ENCODE results near the gene BRPF1. TPM values are rescaled to one million over a fixed set of nuclear protein-coding genes. Genes with fewer than 3 reads are reported as not detected.

BRPF1 gene
- total and polyA plus RNA-seq, 2 experiments from 2014 or later, result 10.4 to 18.3 TPM

GRCh38 chr3:9688961-9689360 is 42.6 kb upstream of the BRPF1 start:
- in situ Hi-C loops (cut with MboI), result no loop called here
- no peaks in the 10 kb centered on the region for H3K4me1 ChIP-seq (ENCODE audit: insufficient read depth)
- 80 to 81% methylated on average over 5 of the region's 5 CpGs for WGBS, 2 experiments (ENCODE audit: low coverage in 1 of 2, low lambda C conversion rate in 2 of 2, missing lambda C conversion rate in 2 of 2)
- H3K4me3 ChIP-seq, result no peak overlapping the region
- H2AFZ ChIP-seq, result no peak overlapping the region
- H3K36me3 ChIP-seq (ENCODE audit: low read depth), result peaks cover 10% of the 10 kb centered on the region; the same call in 1 of the 2 replicates
- H3K9ac ChIP-seq, result no peak overlapping the region
- DNase-seq, result no peak
- no peaks in the 10 kb centered on the region for H4K20me1 ChIP-seq (ENCODE audit: insufficient read depth)
- TF ChIP-seq EZH2phosphoT487 (IDR thresholded peaks at IDR 0.05; ENCODE audit: insufficient read depth, low read depth) (no peak), EZH2 (IDR thresholded peaks at IDR 0.05; ENCODE audit: insufficient read depth, poor library complexity, severe bottlenecking) (no peak)
- no peaks in the 10 kb centered on the region for H3F3A ChIP-seq (ENCODE audit: insufficient read depth)
- no peaks in the 10 kb centered on the region for H3K27me3 ChIP-seq (replicated peaks; ENCODE audit: insufficient read depth)
- H3K79me2 ChIP-seq (ENCODE audit: insufficient read depth), result no peaks in the 10 kb centered on the region
- H3K9me3 ChIP-seq (ENCODE audit: low read depth), result no peaks in the 10 kb centered on the region
- H3K9me2 ChIP-seq (ENCODE audit: insufficient read depth), result no peaks in the 10 kb centered on the region
- no peak overlapping the region for H3K4me2 ChIP-seq (ENCODE audit: unreplicated experiment)
- no peak overlapping the region for H3K27ac ChIP-seq

- Histone ChIP-seq H3K79me2 (ENCODE audit: insufficient read depth) (no peaks in the 10 kb centered on the region), H3K4me1 (ENCODE audit: insufficient read depth) (no peaks in the 10 kb centered on the region), H3F3A (ENCODE audit: insufficient read depth) (no peaks in the 10 kb centered on the region), H3K9me2 (ENCODE audit: insufficient read depth) (no peaks in the 10 kb centered on the region), H3K9ac (no peak overlapping the region), H3K4me2 (ENCODE audit: unreplicated experiment) (no peak overlapping the region), H3K36me3 (ENCODE audit: low read depth) (peaks cover 10% of the 10 kb centered on the region; the same call in 1 of the 2 replicates), H3K9me3 (ENCODE audit: low read depth) (no peaks in the 10 kb centered on the region), H3K4me3 (no peak overlapping the region), H3K27ac (no peak overlapping the region), H4K20me1 (ENCODE audit: insufficient read depth) (no peaks in the 10 kb centered on the region), H2AFZ (no peak overlapping the region), H3K27me3 (replicated peaks; ENCODE audit: insufficient read depth) (no peaks in the 10 kb centered on the region)
- no peak for TF ChIP-seq EZH2 (IDR thresholded peaks at IDR 0.05; ENCODE audit: insufficient read depth, poor library complexity, severe bottlenecking)
- TF ChIP-seq EZH2phosphoT487 (IDR thresholded peaks at IDR 0.05; ENCODE audit: insufficient read depth, low read depth), result no peak
- 96 to 100% methylated on average over 4 of the region's 4 CpGs for WGBS, 2 experiments (ENCODE audit: low coverage in 1 of 2, low lambda C conversion rate in 2 of 2, missing lambda C conversion rate in 2 of 2)
- in situ Hi-C loops (cut with MboI), result no loop called here
- DNase-seq, result no peak
Observed at GRCh38 chr3:9689757-9690156, 41.8 kb upstream of the BRPF1 start.

GRCh38 chr3:9690451-9691450 is 40.8 kb upstream of the BRPF1 start:
- TF ChIP-seq EZH2 (IDR thresholded peaks at IDR 0.05; ENCODE audit: insufficient read depth, poor library complexity, severe bottlenecking) (no peak), EZH2phosphoT487 (IDR thresholded peaks at IDR 0.05; ENCODE audit: insufficient read depth, low read depth) (no peak)
- no peaks in the 10 kb centered on the region for H3K9me2 ChIP-seq (ENCODE audit: insufficient read depth)
- no peak overlapping the region for H3K4me2 ChIP-seq (ENCODE audit: unreplicated experiment)
- in situ Hi-C loops (cut with MboI), result no loop called here
- H3K9me3 ChIP-seq (ENCODE audit: low read depth), result no peaks in the 10 kb centered on the region
- H4K20me1 ChIP-seq (ENCODE audit: insufficient read depth), result no peaks in the 10 kb centered on the region
- H3K9ac ChIP-seq, result no peak overlapping the region
- no peak overlapping the region for H3K4me3 ChIP-seq
- no peaks in the 10 kb centered on the region for H3K27me3 ChIP-seq (replicated peaks; ENCODE audit: insufficient read depth)
- H3K36me3 ChIP-seq (ENCODE audit: low read depth), result peaks cover 6% of the 10 kb centered on the region; the same call in 1 of the 2 replicates
- H3K79me2 ChIP-seq (ENCODE audit: insufficient read depth), result no peaks in the 10 kb centered on the region
- no peak for DNase-seq
- no peak overlapping the region for H3K27ac ChIP-seq
- H3F3A ChIP-seq (ENCODE audit: insufficient read depth), result no peaks in the 10 kb centered on the region
- WGBS, 2 experiments (ENCODE audit: low coverage in 1 of 2, low lambda C conversion rate in 2 of 2, missing lambda C conversion rate in 2 of 2), result 79 to 87% methylated on average over 14 to 15 of the region's 15 CpGs
- H3K4me1 ChIP-seq (ENCODE audit: insufficient read depth), result no peaks in the 10 kb centered on the region
- no peak overlapping the region for H2AFZ ChIP-seq

GRCh38 chr3:9691636-9692035 is 39.9 kb upstream of the BRPF1 start:
- Histone ChIP-seq H3K79me2 (ENCODE audit: insufficient read depth) (no peaks in the 10 kb centered on the region), H3K36me3 (ENCODE audit: low read depth) (peaks cover 6% of the 10 kb centered on the region; the same call in 1 of the 2 replicates), H3F3A (ENCODE audit: insufficient read depth) (no peaks in the 10 kb centered on the region), H2AFZ (no peak overlapping the region), H3K9me2 (ENCODE audit: insufficient read depth) (no peaks in the 10 kb centered on the region), H3K4me1 (ENCODE audit: insufficient read depth) (no peaks in the 10 kb centered on the region), H3K4me3 (no peak overlapping the region), H3K27ac (no peak overlapping the region), H3K9me3 (ENCODE audit: low read depth) (no peaks in the 10 kb centered on the region), H3K4me2 (ENCODE audit: unreplicated experiment) (no peak overlapping the region), H3K9ac (no peak overlapping the region), H3K27me3 (replicated peaks; ENCODE audit: insufficient read depth) (no peaks in the 10 kb centered on the region), H4K20me1 (ENCODE audit: insufficient read depth) (no peaks in the 10 kb centered on the region)
- WGBS, 2 experiments (ENCODE audit: low coverage in 1 of 2, low lambda C conversion rate in 2 of 2, missing lambda C conversion rate in 2 of 2), result 91 to 100% methylated on average over 2 of the region's 2 CpGs
- in situ Hi-C loops (cut with MboI), result no loop called here
- TF ChIP-seq EZH2 (IDR thresholded peaks at IDR 0.05; ENCODE audit: insufficient read depth, poor library complexity, severe bottlenecking) (no peak), EZH2phosphoT487 (IDR thresholded peaks at IDR 0.05; ENCODE audit: insufficient read depth, low read depth) (no peak)
- DNase-seq, result no peak

Measured in GM23248 (cell line).